Choroid plexus epithelial cell (primary cell): ENCODE measurements around the gene RAB11FIP3.
"Not testable (repeated sequence)": the region's sequence is repeated elsewhere in the genome, so short reads cannot be mapped to it uniquely, and the experiment has no call there.

Source experiments
- DNase-seq: peaks from one replicate; pipeline ENCODE4 v3.0.0-alpha.2; 2010; ENCODE audit warnings: low read depth
- H3K4me3 ChIP-seq: 2 replicates; pipeline ENCODE4 v1.5.1; 2011; ENCODE audit warnings: low read depth, mild to moderate bottlenecking, control low read depth, low read length, moderate library complexity
- CTCF ChIP-seq: conservative IDR thresholded peaks from 2 replicates; pipeline ENCODE4 v1.5.1; 2011; ENCODE audit warnings: low read depth, mild to moderate bottlenecking, control low read depth, inconsistent platforms, low read length, moderate library complexity

RAB11FIP3 gene

GRCh38 chr16:503150-504071, 78.0 kb downstream of the RAB11FIP3 start:
- no peak for DNase-seq
- TF ChIP-seq CTCF, result no peak
- H3K4me3 ChIP-seq, result no peak overlapping the region

GRCh38 chr16:505479-506245, 80.2 kb downstream of the RAB11FIP3 start:
- TF ChIP-seq CTCF, result no peak
- DNase-seq, result no peak
- no peak overlapping the region for H3K4me3 ChIP-seq

GRCh38 chr16:506246-506546, 80.7 kb downstream of the RAB11FIP3 start:
- no peak overlapping the region for H3K4me3 ChIP-seq
- TF ChIP-seq CTCF, result no peak
- DNase-seq, result no peak

- DNase-seq, H3K4me3 ChIP-seq: not testable (repeated sequence)
These were observed 82.1 kb downstream of the RAB11FIP3 start for GRCh38 chr16:507527-507926.

- DNase-seq, result no peak
- no peak for TF ChIP-seq CTCF
- no peak overlapping the region for H3K4me3 ChIP-seq
These were observed 82.5 kb downstream of the RAB11FIP3 start for GRCh38 chr16:507996-508395.

GRCh38 chr16:508884-509736, 83.7 kb downstream of the RAB11FIP3 start:
- TF ChIP-seq CTCF, result no peak
- no peak overlapping the region for H3K4me3 ChIP-seq
- DNase-seq, result peak; percentile 91
